ENCODE data around the gene JUND.

JUND gene

GRCh38 chr19:18308948-18309325 is 27.5 kb upstream of the JUND start:
- DNase-seq (ENCODE audit: low read depth in 2 of 3, low spot score in 1 of 3) = no peak

- DNase-seq (ENCODE audit: low read depth in 2 of 3, low spot score in 1 of 3) = no peak
Measured at GRCh38 chr19:18308051-18308947, 26.9 kb upstream of the JUND start.

GRCh38 chr19:18307271-18307681 is 25.9 kb upstream of the JUND start:
- no peak for DNase-seq (ENCODE audit: low read depth in 2 of 3, low spot score in 1 of 3)

GRCh38 chr19:18306888-18307260 is 25.5 kb upstream of the JUND start:
- no peak for DNase-seq (ENCODE audit: low read depth in 2 of 3, low spot score in 1 of 3)

GRCh38 chr19:18306209-18306887 is 24.9 kb upstream of the JUND start:
- no peak for DNase-seq (ENCODE audit: low read depth in 2 of 3, low spot score in 1 of 3)

GRCh38 chr19:18304458-18305310 is 23.3 kb upstream of the JUND start:
- DNase-seq (ENCODE audit: low read depth in 2 of 3, low spot score in 1 of 3) = peak; percentile 74 to 79 (median 78)

- no peak for DNase-seq (ENCODE audit: low read depth in 2 of 3, low spot score in 1 of 3)
Measured at GRCh38 chr19:18304208-18304457, 22.7 kb upstream of the JUND start.

GRCh38 chr19:18301718-18302111 is 20.3 kb upstream of the JUND start:
- no peak for DNase-seq (ENCODE audit: low read depth in 2 of 3, low spot score in 1 of 3)

- DNase-seq (ENCODE audit: low read depth in 2 of 3, low spot score in 1 of 3) = no peak
Measured at GRCh38 chr19:18300930-18301717, 19.7 kb upstream of the JUND start.

- DNase-seq (ENCODE audit: low read depth in 2 of 3, low spot score in 1 of 3) = no peak
Measured at GRCh38 chr19:18299654-18300053, 18.2 kb upstream of the JUND start.

GRCh38 chr19:18298601-18299000 is 17.2 kb upstream of the JUND start:
- no peak for DNase-seq (ENCODE audit: low read depth in 2 of 3, low spot score in 1 of 3)

GRCh38 chr19:18297308-18297707 is 15.9 kb upstream of the JUND start:
- no peak for DNase-seq (ENCODE audit: low read depth in 2 of 3, low spot score in 1 of 3)

GRCh38 chr19:18295034-18295451 is 13.6 kb upstream of the JUND start:
- no peak for DNase-seq (ENCODE audit: low read depth in 2 of 3, low spot score in 1 of 3)

GRCh38 chr19:18294467-18294864 is 13.0 kb upstream of the JUND start:
- DNase-seq (ENCODE audit: low read depth in 2 of 3, low spot score in 1 of 3) = peak; percentile 78 to 87 (median 85)

GRCh38 chr19:18293642-18294466 is 12.4 kb upstream of the JUND start:
- no peak for DNase-seq (ENCODE audit: low read depth in 2 of 3, low spot score in 1 of 3)

- peak in 2 of 3 donors; percentile 51 to 66 for DNase-seq (ENCODE audit: low read depth in 2 of 3, low spot score in 1 of 3)
Measured at GRCh38 chr19:18292810-18293641, 11.6 kb upstream of the JUND start.

- no peak for DNase-seq (ENCODE audit: low read depth in 2 of 3, low spot score in 1 of 3)
Measured at GRCh38 chr19:18292462-18292809, 11.0 kb upstream of the JUND start.

GRCh38 chr19:18291590-18292461 is 10.4 kb upstream of the JUND start:
- peak; percentile 83 to 88 (median 87) for DNase-seq (ENCODE audit: low read depth in 2 of 3, low spot score in 1 of 3)

Measured in stimulated activated CD4-positive, alpha-beta T cell treated with anti-CD3 and anti-CD28 coated beads, Interleukin-12 subunit alpha, Interleukin-12 subunit beta, amount 100 ng/mL, for 48 hours (primary cell).